AG20443 (cell line): ENCODE data around the gene TMEM184A.

Experiments
- DNase-seq: peaks from one replicate; pipeline ENCODE4 v3.0.0; 2012; ENCODE audit warnings: low spot score, mixed read lengths

TMEM184A gene

GRCh38 chr7:1555813-1556543, at the start of gene TMEM184A:
Gene TMEM184A (minus strand): TSS chr7:1556205. CDS start chr7:1555484, 721 bp downstream.
- no peak for DNase-seq

- DNase-seq: no peak
These were observed 48.4 kb upstream of the TMEM184A start for GRCh38 chr7:1604383-1604782.

GRCh38 chr7:1603346-1604225, 47.6 kb upstream of the TMEM184A start:
- DNase-seq: no peak

GRCh38 chr7:1602386-1602785, 46.4 kb upstream of the TMEM184A start:
- DNase-seq: no peak

GRCh38 chr7:1601956-1602355, 46.0 kb upstream of the TMEM184A start:
- no peak for DNase-seq

- no peak for DNase-seq
These were observed 43.8 kb upstream of the TMEM184A start for GRCh38 chr7:1599640-1600395.

- DNase-seq: no peak
These were observed 43.1 kb upstream of the TMEM184A start for GRCh38 chr7:1598961-1599639.

- DNase-seq: no peak
These were observed 42.3 kb upstream of the TMEM184A start for GRCh38 chr7:1598286-1598685.

- no peak for DNase-seq
These were observed 41.8 kb upstream of the TMEM184A start for GRCh38 chr7:1597791-1598190.

- DNase-seq: no peak
These were observed 41.2 kb upstream of the TMEM184A start for GRCh38 chr7:1597066-1597760.

GRCh38 chr7:1596181-1597043, 40.4 kb upstream of the TMEM184A start:
- no peak for DNase-seq

- DNase-seq: no peak
These were observed 39.6 kb upstream of the TMEM184A start for GRCh38 chr7:1595636-1596035.

- no peak for DNase-seq
These were observed 39.0 kb upstream of the TMEM184A start for GRCh38 chr7:1595027-1595426.

GRCh38 chr7:1593904-1594421, 38.0 kb upstream of the TMEM184A start:
- DNase-seq: no peak

GRCh38 chr7:1593091-1593866, 37.3 kb upstream of the TMEM184A start:
- no peak for DNase-seq

- no peak for DNase-seq
These were observed 36.4 kb upstream of the TMEM184A start for GRCh38 chr7:1592299-1592871.

GRCh38 chr7:1591876-1592275, 35.9 kb upstream of the TMEM184A start:
- DNase-seq: no peak

GRCh38 chr7:1591396-1591795, 35.4 kb upstream of the TMEM184A start:
- DNase-seq: no peak

- DNase-seq: no peak
These were observed 34.9 kb upstream of the TMEM184A start for GRCh38 chr7:1590887-1591286.
